K562 treated with DMSO at 1 percent for 12 hours (cell line): ENCODE measurements around the gene MOV10. TPM values are rescaled to one million over a fixed set of nuclear protein-coding genes. Genes with fewer than 3 reads are reported as not detected.

Source experiments
- total RNA-seq: library from RNA; unstranded; fragments of 300-600 nt; gene quantifications from 2 replicates; pipeline ENCODE4 v1.2.3, GENCODE V29; 2022; ENCODE audit not compliant: insufficient read depth

Gene MOV10, protein sequence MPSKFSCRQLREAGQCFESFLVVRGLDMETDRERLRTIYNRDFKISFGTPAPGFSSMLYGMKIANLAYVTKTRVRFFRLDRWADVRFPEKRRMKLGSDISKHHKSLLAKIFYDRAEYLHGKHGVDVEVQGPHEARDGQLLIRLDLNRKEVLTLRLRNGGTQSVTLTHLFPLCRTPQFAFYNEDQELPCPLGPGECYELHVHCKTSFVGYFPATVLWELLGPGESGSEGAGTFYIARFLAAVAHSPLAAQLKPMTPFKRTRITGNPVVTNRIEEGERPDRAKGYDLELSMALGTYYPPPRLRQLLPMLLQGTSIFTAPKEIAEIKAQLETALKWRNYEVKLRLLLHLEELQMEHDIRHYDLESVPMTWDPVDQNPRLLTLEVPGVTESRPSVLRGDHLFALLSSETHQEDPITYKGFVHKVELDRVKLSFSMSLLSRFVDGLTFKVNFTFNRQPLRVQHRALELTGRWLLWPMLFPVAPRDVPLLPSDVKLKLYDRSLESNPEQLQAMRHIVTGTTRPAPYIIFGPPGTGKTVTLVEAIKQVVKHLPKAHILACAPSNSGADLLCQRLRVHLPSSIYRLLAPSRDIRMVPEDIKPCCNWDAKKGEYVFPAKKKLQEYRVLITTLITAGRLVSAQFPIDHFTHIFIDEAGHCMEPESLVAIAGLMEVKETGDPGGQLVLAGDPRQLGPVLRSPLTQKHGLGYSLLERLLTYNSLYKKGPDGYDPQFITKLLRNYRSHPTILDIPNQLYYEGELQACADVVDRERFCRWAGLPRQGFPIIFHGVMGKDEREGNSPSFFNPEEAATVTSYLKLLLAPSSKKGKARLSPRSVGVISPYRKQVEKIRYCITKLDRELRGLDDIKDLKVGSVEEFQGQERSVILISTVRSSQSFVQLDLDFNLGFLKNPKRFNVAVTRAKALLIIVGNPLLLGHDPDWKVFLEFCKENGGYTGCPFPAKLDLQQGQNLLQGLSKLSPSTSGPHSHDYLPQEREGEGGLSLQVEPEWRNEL
- 88.3 and 133 TPM in 2 replicates for total RNA-seq

DNA sequence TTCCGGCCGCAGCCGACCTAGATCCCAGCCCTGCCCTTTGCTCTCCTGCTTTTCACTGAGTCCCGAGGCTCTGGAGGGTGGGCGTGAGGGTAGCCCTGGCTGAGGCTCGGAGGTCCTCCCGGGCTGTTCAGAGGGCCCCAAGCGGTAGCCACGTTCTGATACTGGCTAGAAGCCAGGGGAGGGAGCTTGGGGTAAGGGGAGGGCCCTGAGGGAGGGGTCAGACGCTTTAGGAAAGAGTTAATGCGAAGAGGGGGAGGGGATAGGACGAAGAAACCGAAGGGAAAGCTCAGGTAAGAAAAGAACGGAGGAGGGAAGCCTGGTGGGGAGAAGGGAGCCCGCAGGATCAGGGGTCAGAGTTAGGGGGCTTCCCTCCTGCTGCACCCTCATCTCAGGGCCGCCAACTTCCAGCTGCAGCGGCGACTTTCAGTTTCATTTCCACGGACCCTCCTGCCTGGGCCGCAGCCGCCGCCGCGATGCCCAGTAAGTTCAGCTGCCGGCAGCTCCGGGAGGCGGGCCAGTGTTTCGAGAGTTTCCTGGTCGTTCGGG, at the start of gene MOV10:
MOV10 (plus strand) TSS at position 220 of the 546 bp plus-strand sequence; CDS start at position 474, 254 bp downstream.

DNA sequence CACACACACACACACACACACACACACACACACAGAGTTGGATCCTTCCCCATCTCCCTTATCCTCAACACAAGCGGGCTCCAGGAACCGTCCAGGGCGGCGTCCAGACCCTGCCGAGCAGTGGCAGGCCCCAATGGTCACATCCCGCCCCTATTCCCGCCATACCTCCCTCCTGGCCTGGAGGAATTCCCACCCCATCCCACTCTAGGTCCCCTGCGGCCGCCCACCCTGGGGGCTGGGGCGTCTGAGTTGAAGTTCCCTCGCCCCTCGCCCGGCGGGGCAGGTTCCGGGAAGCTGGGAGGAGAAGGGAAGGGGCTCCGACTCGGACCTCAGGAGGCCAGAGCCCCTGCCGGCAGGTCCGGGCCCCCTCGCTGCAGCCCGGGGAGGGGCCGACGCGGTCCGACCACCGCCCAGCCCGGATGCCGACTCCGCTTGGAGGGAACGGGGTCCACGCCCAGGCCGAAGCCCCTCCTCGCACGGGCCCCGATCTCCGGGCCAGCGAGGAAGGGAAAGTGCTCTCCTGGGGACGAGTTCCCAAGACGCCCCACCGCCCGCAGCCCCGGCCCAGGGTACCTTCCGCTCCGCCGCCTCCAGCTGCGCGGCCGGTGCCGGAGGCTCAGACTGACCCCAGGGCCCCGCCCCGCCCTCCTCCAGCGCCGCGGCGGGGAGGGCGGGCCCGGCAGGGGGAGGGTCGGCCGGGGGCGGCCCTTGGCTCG, 32.2 kb downstream of the MOV10 start, which contains the start of gene RHOC:
RHOC (minus strand) TSS at position 623 of the 716 bp plus-strand sequence. CDS start 3,328 bp downstream, outside the sequence.

DNA sequence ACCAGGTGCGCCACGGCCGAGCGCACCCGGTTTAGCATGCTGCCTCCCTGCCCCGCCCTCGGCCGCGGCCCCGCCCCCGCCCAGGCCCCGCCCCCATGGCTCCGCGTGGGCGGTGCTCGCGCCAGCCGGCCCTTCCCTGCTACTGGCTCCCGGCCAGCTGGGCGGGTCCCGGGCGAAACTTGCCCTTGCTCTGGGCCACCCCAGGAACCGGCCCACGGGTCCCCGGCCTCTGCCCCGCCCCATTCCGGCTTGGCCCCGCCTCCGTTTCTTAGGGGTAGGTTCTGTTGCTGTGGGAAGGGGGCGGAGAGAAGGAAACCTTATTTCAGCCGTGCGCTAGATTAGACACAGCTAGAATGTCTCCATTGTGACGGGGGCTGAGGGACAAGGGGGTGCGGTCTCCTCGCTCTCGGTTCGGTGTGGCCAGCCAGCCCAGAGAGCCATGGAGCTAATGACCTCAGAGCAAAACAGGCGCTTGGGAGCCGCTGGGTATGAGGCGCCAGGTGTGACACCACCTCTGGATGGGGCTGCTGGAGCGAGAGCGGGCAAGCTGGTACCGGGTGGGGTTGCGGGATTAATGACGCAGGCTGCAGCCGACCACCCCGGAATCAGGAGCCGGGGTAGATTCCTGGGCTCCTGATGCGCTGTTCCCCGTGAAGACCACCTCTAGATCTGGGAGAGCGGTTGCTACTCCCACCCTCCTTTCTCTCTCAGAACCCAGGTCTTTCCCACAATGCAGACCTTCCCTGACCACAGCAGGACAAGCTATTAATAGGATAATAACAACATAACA, 41.0 kb downstream of the MOV10 start, which contains the start of gene PPM1J:
PPM1J (minus strand) TSS at position 69 of the 790 bp plus-strand sequence; CDS start at position 38, 31 bp downstream.

Other genes starting within 250 kb of the MOV10 start
- gene WNT2B, start 165.7 kb upstream of the MOV10 start, total RNA-seq, result 0.51 TPM in 1 of 2 replicates, not detected in the other
- gene ST7L, start 55.5 kb upstream of the MOV10 start, total RNA-seq, result 11.8 and 17.1 TPM in 2 replicates
- gene CAPZA1, start 54.8 kb upstream of the MOV10 start, total RNA-seq, result 66.4 and 149 TPM in 2 replicates
- gene RHOC, start 32.5 kb downstream of the MOV10 start, total RNA-seq, result 252 and 283 TPM in 2 replicates
- gene PPM1J, start 40.7 kb downstream of the MOV10 start, total RNA-seq, result 1.2 and 1.9 TPM in 2 replicates